Activated gamma-delta T cell treated with anti-CD3 and anti-CD28 coated beads, Interleukin-2, amount 50 U/mL, for 16 hours (primary cell): ENCODE data around the gene SH2D5.
"Not testable (repeated sequence)": the region's sequence is repeated elsewhere in the genome, so short reads cannot be mapped to it uniquely, and the experiment has no call there.

Experiments used
- DNase-seq: peaks from one replicate; pipeline ENCODE4 v3.0.0-alpha.2; 2020; ENCODE audit warnings: low read depth

SH2D5 gene

GRCh38 chr1:20693623-20694022 is 38.9 kb downstream of the SH2D5 start:
- no peak for DNase-seq

DNA sequence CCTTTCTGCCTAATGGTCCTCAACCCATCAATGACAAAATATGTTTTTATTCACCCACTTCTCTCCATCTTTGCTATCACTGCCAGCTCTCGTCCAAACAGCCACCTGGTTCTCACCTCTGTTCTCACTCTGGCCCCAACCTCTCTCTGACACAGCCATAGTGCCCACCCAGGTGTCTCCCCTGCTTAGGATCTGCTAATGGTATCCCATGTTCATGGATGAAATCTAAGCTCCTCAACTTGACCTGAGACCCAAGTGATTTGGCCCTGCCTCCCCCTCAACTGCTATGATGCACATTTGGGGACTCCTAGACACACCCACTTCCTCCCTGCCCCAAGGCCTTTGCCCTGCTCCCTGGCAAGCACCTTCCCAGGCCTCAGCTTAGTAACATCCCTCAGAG is 40.6 kb downstream of the SH2D5 start:
- no peak for DNase-seq

DNA sequence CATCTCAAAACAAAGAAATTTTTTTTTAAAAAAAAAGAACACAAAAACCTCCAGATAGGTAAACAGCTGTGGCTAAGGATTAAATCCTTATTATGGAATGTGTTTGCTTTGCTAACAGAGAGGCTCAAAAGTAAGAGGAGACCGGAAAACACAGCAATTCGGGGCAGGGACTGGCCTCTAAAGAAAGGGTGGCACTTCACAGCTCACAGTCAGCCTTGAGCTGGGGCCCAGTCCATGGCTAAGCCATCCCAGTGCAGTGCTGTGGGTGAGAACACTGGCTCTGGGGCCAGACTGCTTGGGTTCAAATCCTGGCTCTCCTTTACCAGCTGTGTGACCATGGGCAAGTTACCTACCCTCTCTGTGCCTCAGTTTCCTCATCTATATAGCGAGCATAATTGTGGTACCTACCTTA is 42.9 kb downstream of the SH2D5 start:
- DNase-seq, result no peak

DNA sequence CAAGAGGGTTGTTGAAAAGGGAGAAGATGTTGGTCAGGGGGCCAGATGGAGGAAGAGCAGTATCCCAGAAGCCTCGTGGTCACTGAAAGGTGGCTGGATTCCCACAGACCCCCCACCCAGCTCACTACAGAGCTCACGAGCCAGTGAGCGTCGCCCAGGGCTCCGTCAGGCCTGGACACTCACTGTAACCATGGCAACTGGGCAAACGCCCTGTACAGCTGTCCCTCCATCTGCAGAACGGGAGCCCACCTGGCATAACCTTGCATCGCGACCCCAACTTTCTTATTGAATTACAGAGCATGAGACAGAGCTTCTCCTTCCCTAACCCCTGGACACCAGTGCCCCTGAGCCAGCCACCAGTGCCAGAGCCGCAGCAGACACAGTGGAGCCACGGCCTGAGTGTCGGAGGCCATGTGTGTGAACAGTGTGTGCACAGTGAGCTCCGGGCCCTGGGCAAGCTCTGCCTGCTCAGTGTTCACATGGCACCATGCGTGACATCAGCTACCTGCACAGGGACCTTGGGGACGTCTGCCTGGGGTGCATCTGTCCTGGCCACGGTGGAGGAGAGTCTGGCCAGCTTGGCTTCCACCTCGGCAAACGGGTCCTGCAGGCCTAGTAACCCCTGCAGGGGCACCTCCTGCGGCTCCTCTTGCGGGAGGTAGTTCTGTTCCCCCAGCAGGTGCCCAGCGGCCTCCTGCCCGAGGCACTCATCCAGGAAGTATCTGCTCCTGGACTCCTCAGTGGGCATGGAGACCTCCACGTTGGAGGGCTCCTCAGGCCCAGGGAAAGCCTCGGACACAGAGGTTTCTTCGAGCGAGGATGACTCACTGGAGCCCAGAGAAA is 45.4 kb downstream of the SH2D5 start:
- no peak for DNase-seq

GRCh38 chr1:20685741-20686140 is 46.8 kb downstream of the SH2D5 start:
- no peak for DNase-seq

GRCh38 chr1:20685099-20685662 is 47.3 kb downstream of the SH2D5 start:
- DNase-seq, result no peak

DNA sequence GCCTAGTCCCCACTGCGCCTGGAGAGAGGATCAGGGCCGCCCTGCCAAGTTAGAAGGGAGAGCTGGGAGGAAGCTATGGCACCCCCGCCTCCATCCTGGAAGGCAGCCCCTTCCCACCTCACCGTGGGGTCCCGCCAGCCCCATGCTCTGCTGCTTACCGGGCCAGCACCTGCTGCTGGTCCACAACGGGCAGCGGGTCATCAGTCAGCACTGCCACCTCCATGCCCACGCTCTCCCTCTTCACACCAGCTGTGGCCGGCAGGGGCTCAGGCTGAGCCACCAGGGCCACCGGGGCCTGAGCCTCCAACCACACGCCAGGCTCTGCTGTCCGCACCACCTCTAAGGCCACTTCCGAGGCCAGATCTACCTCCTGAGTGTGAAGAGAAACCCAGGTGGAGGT is 47.9 kb downstream of the SH2D5 start:
- DNase-seq, result no peak

DNA sequence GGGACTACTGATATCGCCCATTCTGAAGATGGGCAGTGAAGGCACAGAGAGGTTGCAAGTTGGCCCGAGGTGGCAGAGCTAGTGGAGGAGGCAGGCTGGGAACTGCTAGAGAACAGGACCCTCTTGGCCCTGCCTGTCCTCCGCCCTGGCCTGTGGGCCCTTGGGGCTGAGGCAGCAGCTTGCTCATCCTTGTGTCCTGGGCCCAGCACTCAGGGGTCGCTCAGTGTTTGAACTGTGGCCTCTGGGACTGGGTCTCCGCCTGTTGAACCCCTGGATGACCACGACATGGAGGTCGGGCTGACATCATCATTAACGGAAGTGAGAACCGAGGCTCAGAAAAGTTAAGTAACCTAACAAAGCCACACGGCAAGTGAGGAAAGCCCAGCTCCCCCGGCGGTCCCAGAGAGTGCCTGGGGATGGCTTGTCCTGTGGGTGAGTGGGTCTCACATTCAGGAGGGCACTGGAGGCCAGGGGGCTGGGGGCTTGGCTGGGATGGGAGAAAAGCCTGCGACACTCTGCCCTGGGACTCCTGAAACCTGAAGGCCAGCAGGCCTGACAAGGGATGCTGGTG is 48.4 kb downstream of the SH2D5 start:
- no peak for DNase-seq

DNA sequence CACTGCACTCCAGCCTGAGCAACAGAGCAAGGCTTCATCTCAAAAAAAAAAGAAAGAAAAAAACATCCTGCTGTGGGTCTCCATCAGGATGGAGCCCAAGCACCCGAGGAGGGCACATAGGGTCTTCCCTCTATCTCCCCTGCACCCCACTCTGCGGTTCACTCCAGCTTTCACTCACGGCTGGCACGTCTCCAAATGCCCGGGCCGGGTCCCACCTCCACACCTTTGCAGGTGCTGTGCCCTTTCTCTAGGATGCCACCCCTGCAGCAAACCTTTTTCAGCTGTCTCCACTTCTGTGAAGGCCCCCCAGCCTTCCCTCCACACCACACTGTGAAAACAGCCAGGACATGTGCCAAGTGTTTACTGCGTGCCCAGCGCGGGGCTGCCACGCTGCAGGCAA is 48.9 kb downstream of the SH2D5 start:
- no peak for DNase-seq

DNA sequence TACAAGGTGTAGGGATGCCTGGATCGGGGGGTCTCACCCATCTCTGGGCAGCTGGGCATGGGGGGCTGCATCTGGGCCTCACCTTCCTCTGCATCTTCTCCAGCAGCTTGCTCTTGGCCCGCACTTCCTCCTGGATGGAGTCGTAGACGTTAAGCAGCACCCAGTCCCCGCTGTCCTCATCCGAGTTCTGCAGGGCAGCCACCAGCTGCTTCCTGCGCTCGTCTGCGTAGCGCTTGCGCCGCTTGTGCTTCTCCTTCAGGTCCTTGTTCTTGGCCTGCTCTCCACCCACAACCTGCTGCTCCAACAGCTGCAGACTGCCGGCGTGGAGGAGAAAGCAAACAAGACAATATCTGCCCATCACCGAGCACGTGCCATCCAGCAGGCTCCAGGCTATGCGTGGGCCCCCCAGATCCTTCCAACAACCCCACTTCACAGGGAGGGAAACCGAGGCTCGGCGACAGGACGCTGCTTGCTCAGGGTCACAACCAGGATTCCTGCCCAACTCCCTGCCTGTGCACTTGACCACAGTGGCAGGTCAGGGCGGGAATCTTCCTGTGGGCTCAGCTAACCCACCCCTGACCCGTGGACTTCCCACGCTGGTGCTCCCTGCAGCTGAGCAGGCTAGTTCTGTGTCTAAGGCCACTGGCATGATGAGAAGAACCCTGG is 49.8 kb downstream of the SH2D5 start:
- no peak for DNase-seq

GRCh38 chr1:20681999-20682398 is 50.5 kb downstream of the SH2D5 start:
- no peak for DNase-seq

- DNase-seq, result no peak
Observed at GRCh38 chr1:20680269-20680668, 52.2 kb downstream of the SH2D5 start.

DNA sequence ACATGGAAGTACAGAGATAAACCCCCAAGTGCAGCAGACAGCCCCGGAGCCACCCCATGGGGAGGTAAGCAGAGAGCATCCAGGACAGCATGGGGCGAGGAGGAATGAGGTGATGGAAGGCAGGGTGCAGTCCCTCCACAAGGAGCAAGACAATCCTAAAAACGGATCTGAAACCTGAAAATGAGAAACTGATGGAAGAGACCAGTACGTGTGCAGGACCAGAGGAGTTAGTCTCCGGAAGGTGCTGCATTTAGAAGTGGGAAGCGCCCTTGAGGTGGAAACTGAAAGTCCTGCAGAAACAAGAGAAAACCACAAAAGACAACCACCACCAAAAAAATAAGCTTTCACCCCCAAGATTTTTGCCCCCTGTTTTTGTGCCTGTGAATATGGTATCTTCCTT is 53.9 kb downstream of the SH2D5 start:
- DNase-seq, result no peak

- DNase-seq, result not testable (repeated sequence)
Observed at GRCh38 chr1:20673626-20674025, 58.9 kb downstream of the SH2D5 start.

GRCh38 chr1:20672265-20672632 is 60.3 kb downstream of the SH2D5 start:
- DNase-seq, result no peak

DNA sequence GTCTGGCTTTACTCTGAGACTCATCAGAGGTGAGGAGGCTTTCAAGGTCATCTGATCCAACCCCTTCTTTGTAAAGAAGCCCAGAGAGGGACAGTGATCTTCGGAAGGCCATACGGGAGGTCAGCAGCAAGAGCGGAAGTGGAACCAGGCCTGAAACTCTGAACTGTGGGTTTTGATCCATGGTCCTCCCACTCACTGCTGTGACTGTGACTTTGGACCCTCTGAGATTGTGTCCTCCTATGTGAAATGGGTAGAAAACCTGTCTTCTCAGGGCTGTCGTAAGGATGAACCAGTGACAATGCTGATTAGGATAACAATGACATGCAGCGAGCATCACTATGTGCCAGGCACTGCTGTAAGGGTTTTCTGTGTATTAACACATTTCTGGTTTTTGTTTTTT is 61.6 kb downstream of the SH2D5 start:
- DNase-seq, result no peak
